Osteocyte (in vitro differentiated cells): ENCODE measurements around the gene S100A3. TPM values are rescaled to one million over a fixed set of nuclear protein-coding genes. Genes with fewer than 3 reads are reported as not detected.

ENCODE experiments used
- DNase-seq: peaks from one replicate; pipeline ENCODE4 v3.0.0; 2021; ENCODE audit warnings: mixed read lengths; ENCODE audit not compliant: unreplicated experiment; ENCODE audit errors: extremely low spot score
- H3K27ac Mint-ChIP-seq: one replicate; pipeline ENCODE4 v1.8.0; 2021; ENCODE audit warnings: mild to moderate bottlenecking, mixed read lengths; ENCODE audit not compliant: unreplicated experiment
- H3K27me3 Mint-ChIP-seq: one replicate; pipeline ENCODE4 v1.8.0; 2021; ENCODE audit warnings: mixed read lengths; ENCODE audit not compliant: unreplicated experiment
- H3K36me3 Mint-ChIP-seq: one replicate; pipeline ENCODE4 v1.8.0; 2021; ENCODE audit warnings: mixed read lengths; ENCODE audit not compliant: unreplicated experiment
- H3K4me1 Mint-ChIP-seq: one replicate; pipeline ENCODE4 v1.8.0; 2021; ENCODE audit warnings: mixed read lengths; ENCODE audit not compliant: unreplicated experiment
- H3K4me3 Mint-ChIP-seq: one replicate; pipeline ENCODE4 v1.8.0; 2021; ENCODE audit warnings: mild to moderate bottlenecking, moderate library complexity, mixed read lengths; ENCODE audit not compliant: unreplicated experiment
- H3K9me3 Mint-ChIP-seq: one replicate; pipeline ENCODE4 v1.8.0; 2021; ENCODE audit warnings: mixed read lengths; ENCODE audit not compliant: unreplicated experiment
- CTCF ChIP-seq: fragments of 200-600 bp; sonication (generic); IDR thresholded peaks from 2 replicates; pipeline ENCODE4 v1.5.0; 2021; ENCODE audit warnings: antibody characterized with exemption, mild to moderate bottlenecking, moderate library complexity
- total RNA-seq: library from RNA; stranded (reverse); gene quantifications from 2 replicates; pipeline ENCODE4 v1.2.1, GENCODE V29; 2021

The S100A3 gene
- total RNA-seq, 1 donor from 2014 or later, result 7.5 TPM

DNA sequence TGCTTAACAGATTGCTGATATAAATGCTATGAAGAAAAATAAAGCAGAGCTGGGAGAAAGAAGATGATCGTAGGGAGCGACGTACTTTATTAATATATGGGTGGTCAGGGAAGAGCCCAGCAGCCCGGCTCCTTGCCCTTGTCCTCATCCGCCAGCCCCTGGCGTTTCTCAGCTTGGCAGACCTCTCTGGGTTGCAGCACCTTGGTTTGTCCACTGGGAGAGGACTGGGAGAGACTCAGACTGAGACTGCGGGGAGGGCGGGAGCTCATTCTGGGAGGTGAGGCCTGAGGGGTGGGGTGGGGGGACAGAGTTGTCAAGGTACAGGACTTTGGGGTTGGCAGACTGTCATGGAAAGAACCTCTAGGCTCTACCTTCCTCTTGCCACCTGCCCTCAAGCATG is 3.3 kb upstream of the S100A3 start:
- no peak for DNase-seq
- H3K27me3 Mint-ChIP-seq, result no peaks in the 10 kb centered on the region
- no peak overlapping the region for H3K4me3 Mint-ChIP-seq
- no peaks in the 10 kb centered on the region for H3K36me3 Mint-ChIP-seq
- no peak overlapping the region for H3K27ac Mint-ChIP-seq
- H3K9me3 Mint-ChIP-seq, result no peaks in the 10 kb centered on the region
- TF ChIP-seq CTCF, result no peak
- H3K4me1 Mint-ChIP-seq, result peaks cover 53% of the 10 kb centered on the region

DNA sequence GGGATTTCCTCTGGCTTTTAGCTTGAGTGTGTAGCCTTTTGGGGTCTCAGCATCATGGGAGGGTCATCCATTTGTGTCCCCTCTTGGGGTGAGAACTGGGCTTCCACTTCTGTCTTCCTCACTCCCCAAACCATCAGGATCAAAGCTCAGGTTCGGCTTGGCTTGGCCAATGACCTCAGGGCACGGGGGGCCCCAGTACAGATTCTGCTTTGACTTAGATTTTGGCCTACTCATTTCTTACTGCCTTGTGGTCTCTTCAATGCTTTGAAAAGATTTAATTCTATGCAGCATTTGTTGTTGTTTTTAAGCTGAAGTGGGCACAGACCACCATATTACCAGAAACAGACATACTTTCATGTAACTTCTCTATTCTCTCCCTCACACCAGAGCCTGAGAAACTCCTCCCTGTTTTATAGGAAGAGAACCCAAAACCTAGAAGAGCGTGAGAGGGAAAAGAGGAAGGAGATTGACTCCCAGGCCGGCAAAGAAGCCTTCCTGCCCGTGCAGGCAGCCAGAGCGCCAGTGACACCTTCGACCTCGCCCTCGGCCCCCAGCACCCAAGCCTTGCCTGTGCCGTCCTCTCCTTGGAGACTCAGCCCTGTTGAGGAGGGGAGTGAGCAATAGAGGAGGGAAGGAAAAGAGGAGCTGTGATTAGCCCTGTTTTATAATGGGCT is 1.9 kb upstream of the S100A3 start:
- Mint-ChIP-seq H3K4me1 (peaks cover 66% of the 10 kb centered on the region), H3K27ac (peak overlapping the region; percentile 95), H3K36me3 (no peaks in the 10 kb centered on the region), H3K9me3 (no peaks in the 10 kb centered on the region), H3K4me3 (no peak overlapping the region), H3K27me3 (no peaks in the 10 kb centered on the region)
- DNase-seq, result no peak
- TF ChIP-seq CTCF, result no peak

DNA sequence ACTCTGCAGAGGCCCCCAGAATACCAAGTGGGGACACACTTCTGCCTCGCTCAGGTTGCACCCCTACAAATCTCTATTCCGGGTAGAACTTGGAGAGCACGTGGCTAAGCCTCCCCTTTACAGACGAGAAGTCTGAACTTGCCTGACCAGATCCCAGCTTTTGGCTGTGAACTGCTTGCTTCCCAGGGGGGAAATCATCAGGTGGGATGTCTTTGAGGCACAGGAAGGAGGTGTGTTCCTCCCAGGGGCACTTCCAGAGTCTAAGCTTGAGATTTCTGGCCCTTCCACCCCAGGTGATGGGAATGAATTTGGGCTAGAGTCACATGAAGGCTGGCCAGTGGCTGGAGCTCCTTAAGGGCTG is 1.3 kb upstream of the S100A3 start:
- H3K27ac Mint-ChIP-seq, result peak overlapping the region; percentile 95

GRCh38 chr1:153549741-153550397 is 811 bp upstream of the S100A3 start:
- H3K4me1 Mint-ChIP-seq, result peaks cover 77% of the 10 kb centered on the region
- H3K36me3 Mint-ChIP-seq, result no peaks in the 10 kb centered on the region
- no peaks in the 10 kb centered on the region for H3K27me3 Mint-ChIP-seq
- peak overlapping the region; percentile 95 for H3K27ac Mint-ChIP-seq
- H3K9me3 Mint-ChIP-seq, result no peaks in the 10 kb centered on the region
- DNase-seq, result no peak
- H3K4me3 Mint-ChIP-seq, result no peak overlapping the region
- no peak for TF ChIP-seq CTCF

More for the DNA sequence above, 1.3 kb upstream of the S100A3 start:
- no peaks in the 10 kb centered on the region for H3K36me3 Mint-ChIP-seq
- no peak overlapping the region for H3K4me3 Mint-ChIP-seq
- H3K9me3 Mint-ChIP-seq, result no peaks in the 10 kb centered on the region
- no peak for TF ChIP-seq CTCF
- peaks cover 72% of the 10 kb centered on the region for H3K4me1 Mint-ChIP-seq
- H3K27me3 Mint-ChIP-seq, result no peaks in the 10 kb centered on the region
- no peak for DNase-seq
